Lower leg skin (tissue), 3 donors: ENCODE measurements around the gene PRMT7.

ENCODE experiments used
- CTCF ChIP-seq, 3 donors: fragments of 450-650 bp; IDR thresholded peaks; one replicate each; pipeline ENCODE4 v1.5.1; 2016; ENCODE audit warnings: antibody characterized with exemption in 3 of 3, mild to moderate bottlenecking in 3 of 3, moderate library complexity in 2 of 3
- POLR2A ChIP-seq, 2 donors: fragments of 450-650 bp; IDR thresholded peaks; one replicate each; pipeline ENCODE4 v1.6.1; 2016 to 2017; ENCODE audit warnings: antibody characterized with exemption in 2 of 2, mild to moderate bottlenecking in 1 of 2, moderate library complexity in 1 of 2

DNA sequence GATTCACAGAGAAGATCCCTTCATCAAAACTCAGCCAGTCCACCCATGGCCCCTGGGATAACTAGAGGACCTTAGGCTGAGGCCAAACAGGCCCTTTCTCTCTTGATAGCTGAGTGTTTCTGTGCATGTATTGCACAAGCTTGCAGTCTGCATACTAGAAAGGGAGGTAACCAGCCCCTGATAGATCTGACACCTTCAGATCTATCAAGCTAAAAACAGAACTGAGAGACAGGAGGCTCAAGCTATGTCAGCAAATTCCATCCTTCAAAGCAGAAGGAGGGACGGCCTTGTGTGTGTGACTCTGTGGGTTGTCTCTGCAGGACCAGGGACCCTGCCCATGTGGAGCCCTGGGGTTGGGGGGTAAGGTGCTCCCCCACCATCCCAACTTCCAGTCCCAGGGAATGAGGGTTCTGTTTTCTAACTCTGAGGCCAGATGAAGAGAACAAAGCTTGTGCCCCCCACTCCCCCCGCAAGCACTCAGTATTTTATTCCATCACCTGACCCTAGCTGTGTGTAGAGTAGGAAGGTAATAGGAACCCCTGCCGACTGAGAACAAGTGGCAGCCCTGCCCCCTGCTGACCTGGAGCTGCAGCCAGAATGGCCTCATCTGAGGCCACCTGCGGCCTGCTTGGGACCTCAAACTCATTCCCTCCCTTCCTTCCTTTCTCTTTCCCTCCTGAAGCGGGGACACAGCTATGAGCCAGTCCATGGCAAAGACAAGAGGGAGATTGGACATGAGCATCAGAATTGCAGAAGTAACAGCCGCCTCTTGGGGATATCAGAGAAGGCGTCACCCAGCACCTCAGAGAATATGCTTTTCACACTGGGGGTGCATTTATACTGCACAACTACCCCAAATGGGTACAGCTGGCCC, 73.7 kb downstream of the PRMT7 start:
- TF ChIP-seq CTCF (IDR thresholded peaks at IDR 0.05) (no peak), POLR2A (IDR thresholded peaks at IDR 0.05) (no peak)
